ENCODE data around the gene TGFBI. TPM values are rescaled to one million over a fixed set of nuclear protein-coding genes. Genes with fewer than 3 reads are reported as not detected.

Gene TGFBI
- total RNA-seq, 1 donor from 2014 or later = 174 TPM

DNA sequence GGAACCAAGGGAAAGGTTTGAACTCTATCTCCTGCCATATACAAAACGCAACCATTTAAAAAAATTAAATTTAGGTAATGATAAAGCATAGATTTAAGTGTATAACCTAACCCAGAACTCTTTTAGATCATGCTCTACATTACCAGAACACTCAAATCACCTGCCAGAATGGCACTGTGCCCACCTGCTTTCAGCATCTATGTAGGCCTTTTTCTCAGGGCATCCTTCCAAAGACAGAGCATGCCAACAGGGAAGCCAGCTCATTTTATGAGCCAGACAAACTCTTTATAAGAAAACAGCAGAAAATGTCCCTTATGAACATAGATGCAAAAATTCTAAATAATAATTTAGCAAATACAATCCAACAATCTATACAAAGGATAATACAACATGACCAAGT, 55.9 kb downstream of the TGFBI start:
- peak; percentile 21 to 79 for DNase-seq (ENCODE audit: low spot score in 2 of 2)
- H3K27me3 ChIP-seq = no peaks in the 10 kb centered on the region
- peaks cover 0 to 5% of the 10 kb centered on the region in 2 donors for H3K4me1 ChIP-seq
- H3K27ac ChIP-seq = no peak overlapping the region
- H3K4me3 ChIP-seq = no peak overlapping the region
- intact Hi-C loops (cut with DNase I) = loop anchor here (5.0 kb wide), 1 partner anchor 197 kb away; no protein-coding TSS in a partner anchor
- H3K36me3 ChIP-seq = no peaks in the 10 kb centered on the region
- no peaks in the 10 kb centered on the region for H3K9me3 ChIP-seq
- TF ChIP-seq, protein P1, sequence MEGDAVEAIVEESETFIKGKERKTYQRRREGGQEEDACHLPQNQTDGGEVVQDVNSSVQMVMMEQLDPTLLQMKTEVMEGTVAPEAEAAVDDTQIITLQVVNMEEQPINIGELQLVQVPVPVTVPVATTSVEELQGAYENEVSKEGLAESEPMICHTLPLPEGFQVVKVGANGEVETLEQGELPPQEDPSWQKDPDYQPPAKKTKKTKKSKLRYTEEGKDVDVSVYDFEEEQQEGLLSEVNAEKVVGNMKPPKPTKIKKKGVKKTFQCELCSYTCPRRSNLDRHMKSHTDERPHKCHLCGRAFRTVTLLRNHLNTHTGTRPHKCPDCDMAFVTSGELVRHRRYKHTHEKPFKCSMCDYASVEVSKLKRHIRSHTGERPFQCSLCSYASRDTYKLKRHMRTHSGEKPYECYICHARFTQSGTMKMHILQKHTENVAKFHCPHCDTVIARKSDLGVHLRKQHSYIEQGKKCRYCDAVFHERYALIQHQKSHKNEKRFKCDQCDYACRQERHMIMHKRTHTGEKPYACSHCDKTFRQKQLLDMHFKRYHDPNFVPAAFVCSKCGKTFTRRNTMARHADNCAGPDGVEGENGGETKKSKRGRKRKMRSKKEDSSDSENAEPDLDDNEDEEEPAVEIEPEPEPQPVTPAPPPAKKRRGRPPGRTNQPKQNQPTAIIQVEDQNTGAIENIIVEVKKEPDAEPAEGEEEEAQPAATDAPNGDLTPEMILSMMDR (IDR thresholded peaks at IDR 0.05) = no peak

DNA sequence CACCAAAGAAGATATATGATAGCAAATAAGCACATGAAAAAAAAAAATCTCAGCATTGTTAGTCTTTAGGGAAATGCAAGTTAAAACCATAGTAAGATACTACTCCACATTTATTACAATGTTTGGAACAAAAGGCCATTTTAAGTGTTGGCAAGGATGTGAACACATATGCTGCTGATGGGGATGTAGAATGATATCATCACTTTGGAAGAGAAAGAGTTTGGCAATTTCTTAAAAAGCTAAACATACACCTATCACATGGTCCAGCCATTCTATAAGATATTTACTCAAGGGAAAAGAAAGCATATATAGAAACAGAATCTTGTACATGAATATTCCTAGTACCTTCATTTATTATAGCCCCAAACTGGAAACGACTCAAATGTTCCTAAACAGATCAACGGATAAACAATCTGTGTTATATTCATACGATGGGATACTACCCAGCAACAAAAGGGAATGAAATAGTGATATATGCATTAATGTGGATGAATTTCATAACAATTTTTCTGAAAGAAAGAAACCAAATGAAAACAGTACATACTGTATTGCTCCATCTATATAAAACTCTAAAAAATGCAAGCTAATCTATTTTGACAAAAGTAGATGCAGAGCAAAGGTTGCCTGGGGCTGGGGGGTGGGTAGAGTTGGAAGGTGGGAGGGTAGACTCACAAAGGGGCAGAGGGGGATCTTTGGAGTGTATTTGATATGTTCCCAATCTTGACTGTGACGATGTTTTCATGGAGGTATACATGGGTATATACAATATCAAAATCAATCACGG, 58.2 kb downstream of the TGFBI start:
- no peak overlapping the region for H3K27ac ChIP-seq
- H3K4me1 ChIP-seq = peaks cover 0 to 5% of the 10 kb centered on the region in 2 donors

DNA sequence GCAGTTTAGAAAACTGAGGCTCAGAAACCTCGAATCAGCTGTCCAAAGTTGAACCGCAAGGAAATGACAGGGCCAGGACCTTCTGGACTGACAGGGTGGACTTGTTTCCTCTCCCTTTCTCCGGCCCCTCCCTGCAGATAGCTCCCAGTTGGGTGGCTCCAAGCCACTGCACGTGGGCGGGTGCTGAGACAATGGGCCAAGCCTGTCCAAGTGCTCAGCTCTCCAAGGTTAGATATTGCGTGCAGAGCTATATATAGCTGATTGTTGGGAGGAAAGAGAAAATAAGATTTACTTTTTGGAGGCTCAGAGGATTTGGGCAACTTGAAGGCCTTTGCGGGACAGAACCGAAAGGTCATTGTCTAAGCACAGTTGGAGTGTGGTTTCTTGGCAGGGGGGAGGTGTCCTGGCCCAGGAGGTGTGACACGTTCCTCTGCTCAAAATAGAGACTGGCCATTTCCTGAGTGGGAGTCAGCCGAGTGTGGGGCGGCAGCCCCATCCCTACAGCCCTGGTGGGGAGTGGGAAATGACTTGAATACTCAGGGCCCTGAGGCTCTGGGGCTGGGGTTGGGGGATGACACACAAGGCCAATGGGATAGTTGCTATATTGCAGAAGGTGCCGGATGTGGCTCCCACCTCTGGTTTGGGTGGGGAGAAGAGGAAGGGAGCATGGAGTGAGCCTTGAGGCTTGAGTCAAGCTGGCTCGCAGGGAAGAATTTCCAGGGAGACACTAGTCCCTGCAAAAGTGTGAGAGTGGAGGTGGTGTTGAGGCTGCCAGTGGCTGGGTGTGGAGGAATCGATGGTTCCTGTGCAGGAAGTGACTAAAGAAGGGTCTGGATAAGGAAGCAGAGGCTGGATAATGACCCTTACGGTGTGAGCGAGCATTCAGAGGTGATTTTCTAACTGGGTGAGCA, 59.4 kb downstream of the TGFBI start:
- Histone ChIP-seq H3K9me3 (no peaks in the 10 kb centered on the region), H3K4me3 (no peak overlapping the region), H3K27me3 (no peaks in the 10 kb centered on the region), H3K27ac (peak overlapping the region; percentile 49 to 79), H3K4me1 (peaks cover 0 to 5% of the 10 kb centered on the region in 2 donors), H3K36me3 (no peaks in the 10 kb centered on the region)
- TF ChIP-seq, protein P1 (IDR thresholded peaks at IDR 0.05) = no peak
- DNase-seq (ENCODE audit: low spot score in 2 of 2) = peak; percentile 16 to 80
- intact Hi-C loops (cut with DNase I) = no loop called here

More for the DNA sequence above, 58.2 kb downstream of the TGFBI start:
- no peak for DNase-seq (ENCODE audit: low spot score in 2 of 2)
- H3K36me3 ChIP-seq = no peaks in the 10 kb centered on the region
- H3K27me3 ChIP-seq = no peaks in the 10 kb centered on the region
- H3K9me3 ChIP-seq = no peaks in the 10 kb centered on the region
- intact Hi-C loops (cut with DNase I) = no loop called here
- H3K4me3 ChIP-seq = no peak overlapping the region
- TF ChIP-seq, protein P1 (IDR thresholded peaks at IDR 0.05) = no peak

DNA sequence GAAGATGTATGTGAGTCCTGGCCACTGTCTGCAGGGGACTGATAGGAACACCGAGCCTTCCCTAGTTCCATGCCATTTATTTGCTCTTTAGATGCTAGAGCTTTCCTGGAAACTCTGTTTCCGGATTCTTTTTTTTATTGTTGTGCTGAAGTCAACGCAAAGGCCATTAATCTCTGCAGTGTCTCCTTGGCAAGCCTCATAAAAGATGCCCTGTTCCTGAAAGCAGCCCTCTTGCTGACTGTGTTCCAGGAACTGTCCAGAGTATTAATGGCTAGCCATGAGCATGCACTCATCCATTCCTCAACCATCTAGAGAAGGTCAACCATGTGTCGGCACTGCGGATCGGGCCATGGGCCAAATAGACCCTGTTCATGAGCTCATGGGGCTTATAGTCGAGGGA, 61.0 kb downstream of the TGFBI start:
- intact Hi-C loops (cut with DNase I) = no loop called here
- H3K27ac ChIP-seq = no peak overlapping the region

DNA sequence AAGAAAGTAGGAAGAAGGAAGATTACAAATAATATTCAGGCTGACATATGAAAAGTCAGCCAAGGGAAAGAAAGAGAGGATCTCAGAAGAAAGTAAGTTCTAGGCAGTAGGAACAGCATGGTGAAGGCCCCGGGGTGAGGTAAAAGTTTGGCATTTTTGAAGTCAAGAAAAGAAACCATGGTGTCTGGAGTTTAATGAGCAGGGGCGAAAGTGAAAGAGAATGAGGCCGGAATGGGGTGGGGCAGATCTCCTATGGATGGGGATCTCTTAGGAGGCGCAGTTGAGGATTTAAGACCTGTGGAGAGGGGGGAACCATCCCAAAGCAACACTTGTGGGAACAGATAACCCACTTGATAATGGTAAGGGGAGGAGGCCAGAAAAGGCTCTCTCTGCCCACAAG, 61.5 kb downstream of the TGFBI start:
- TF ChIP-seq, protein P1 (IDR thresholded peaks at IDR 0.05) = no peak
- no peaks in the 10 kb centered on the region for H3K27me3 ChIP-seq
- no peak for DNase-seq (ENCODE audit: low spot score in 2 of 2)
- H3K4me1 ChIP-seq = peaks cover 0 to 5% of the 10 kb centered on the region in 2 donors
- intact Hi-C loops (cut with DNase I) = no loop called here
- H3K27ac ChIP-seq = no peak overlapping the region
- H3K4me3 ChIP-seq = no peak overlapping the region
- H3K9me3 ChIP-seq = no peaks in the 10 kb centered on the region
- H3K36me3 ChIP-seq = no peaks in the 10 kb centered on the region

More for the DNA sequence above, 61.0 kb downstream of the TGFBI start:
- no peak for DNase-seq (ENCODE audit: low spot score in 2 of 2)
- TF ChIP-seq, protein P1 (IDR thresholded peaks at IDR 0.05) = no peak
- Histone ChIP-seq H3K4me3 (no peak overlapping the region), H3K27me3 (no peaks in the 10 kb centered on the region), H3K9me3 (no peaks in the 10 kb centered on the region), H3K4me1 (peaks cover 0 to 5% of the 10 kb centered on the region in 2 donors), H3K36me3 (no peaks in the 10 kb centered on the region)

Data from ascending aorta (tissue), 2 donors.